Activated naive CD8-positive, alpha-beta T cell treated with anti-CD3 and anti-CD28 coated beads, Interleukin-2, amount 50 U/mL, for 24 hours (primary cell): ENCODE measurements around the gene RIGI.

Experiments used
- ATAC-seq: fragments of 150-1000 bp; cut with Tn5 transposase; one replicate; pipeline ENCODE4 v1.10.0; 2021
- DNase-seq: peaks from one replicate; pipeline ENCODE4 v3.0.0; 2021
- H3K27ac Mint-ChIP-seq: one replicate; pipeline ENCODE4 v1.8.0; 2021; ENCODE audit warnings: mild to moderate bottlenecking, mixed read lengths
- H3K27me3 Mint-ChIP-seq: one replicate; pipeline ENCODE4 v1.8.0; 2021; ENCODE audit warnings: mixed read lengths
- H3K36me3 Mint-ChIP-seq: one replicate; pipeline ENCODE4 v1.8.0; 2021; ENCODE audit warnings: low read depth, mixed read lengths
- H3K4me1 Mint-ChIP-seq: one replicate; pipeline ENCODE4 v1.8.0; 2021; ENCODE audit warnings: mixed read lengths
- H3K4me3 Mint-ChIP-seq: one replicate; pipeline ENCODE4 v1.8.0; 2021; ENCODE audit warnings: mild to moderate bottlenecking, moderate library complexity, mixed read lengths
- H3K9me3 Mint-ChIP-seq: one replicate; pipeline ENCODE4 v1.8.0; 2021; ENCODE audit warnings: mixed read lengths

The RIGI gene

DNA sequence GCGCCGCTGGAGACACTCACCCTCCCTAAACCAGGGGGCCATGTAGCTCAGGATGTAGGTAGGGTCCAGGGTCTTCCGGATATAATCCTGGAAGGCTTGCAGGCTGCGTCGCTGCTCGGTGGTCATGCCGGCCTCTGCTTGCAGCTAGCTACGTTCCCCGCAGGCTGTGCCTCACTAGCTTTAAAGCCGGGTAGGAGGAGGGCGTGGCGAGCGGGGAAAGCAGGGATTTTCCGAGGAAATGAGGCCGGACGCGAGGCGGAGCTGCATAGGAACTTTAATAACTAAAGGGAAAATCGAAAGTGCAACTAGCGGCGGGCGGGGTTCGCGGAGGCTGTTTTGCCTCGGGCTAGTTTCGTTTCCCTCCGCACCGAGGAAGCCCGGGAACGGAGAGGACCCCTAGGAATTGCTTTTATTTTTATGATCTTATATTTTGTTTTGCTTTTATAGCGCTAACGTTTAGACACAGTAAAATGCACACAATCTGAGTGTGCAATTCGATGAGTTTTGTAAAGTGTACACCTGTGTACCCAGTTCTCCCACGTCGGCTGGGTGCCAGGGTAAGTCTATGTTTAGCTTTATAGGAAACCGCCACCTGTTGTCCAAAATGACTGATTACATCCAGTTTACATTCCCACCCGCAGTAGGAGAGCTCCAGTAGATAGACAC, at the start of gene RIGI:
RIGI (minus strand) TSS at position 156 of the 666 bp plus-strand sequence; CDS start at position 126, 30 bp downstream.
- ATAC-seq = peak; percentile 80
- peaks cover 9% of the 10 kb centered on the region for H3K9me3 Mint-ChIP-seq
- H3K4me1 Mint-ChIP-seq = peaks cover 46% of the 10 kb centered on the region
- H3K27ac Mint-ChIP-seq = peak within 1 kb of the TSS; percentile 69
- peaks cover 18% of the 10 kb centered on the region for H3K36me3 Mint-ChIP-seq
- DNase-seq = peak; percentile 80
- H3K27me3 Mint-ChIP-seq = no peaks in the 10 kb centered on the region
- peak within 1 kb of the TSS; percentile 93 for H3K4me3 Mint-ChIP-seq

DNA sequence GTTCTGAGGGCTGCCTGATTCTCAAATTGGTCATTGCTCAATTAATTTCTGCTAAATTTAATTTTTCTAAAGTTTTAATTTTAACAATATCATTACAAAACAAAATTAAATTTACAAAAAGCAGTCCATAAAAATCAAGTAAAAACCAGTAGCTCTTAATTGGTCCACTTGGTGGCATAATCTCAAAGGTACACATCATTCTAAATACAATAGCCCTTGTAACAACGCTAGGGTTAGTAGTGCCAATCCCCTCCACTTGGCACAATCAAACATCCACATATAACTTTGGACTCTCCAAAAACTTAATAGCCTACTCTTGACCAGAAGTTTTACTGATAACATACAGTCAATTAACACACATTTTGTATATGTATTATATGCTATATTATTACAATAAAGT, 48.9 kb upstream of the RIGI start:
- Mint-ChIP-seq H3K4me1 (peaks cover 30% of the 10 kb centered on the region), H3K36me3 (peaks cover 5% of the 10 kb centered on the region), H3K4me3 (no peak overlapping the region), H3K9me3 (no peaks in the 10 kb centered on the region), H3K27me3 (peaks cover 4% of the 10 kb centered on the region), H3K27ac (no peak overlapping the region)
- ATAC-seq (no peak), DNase-seq (no peak)

DNA sequence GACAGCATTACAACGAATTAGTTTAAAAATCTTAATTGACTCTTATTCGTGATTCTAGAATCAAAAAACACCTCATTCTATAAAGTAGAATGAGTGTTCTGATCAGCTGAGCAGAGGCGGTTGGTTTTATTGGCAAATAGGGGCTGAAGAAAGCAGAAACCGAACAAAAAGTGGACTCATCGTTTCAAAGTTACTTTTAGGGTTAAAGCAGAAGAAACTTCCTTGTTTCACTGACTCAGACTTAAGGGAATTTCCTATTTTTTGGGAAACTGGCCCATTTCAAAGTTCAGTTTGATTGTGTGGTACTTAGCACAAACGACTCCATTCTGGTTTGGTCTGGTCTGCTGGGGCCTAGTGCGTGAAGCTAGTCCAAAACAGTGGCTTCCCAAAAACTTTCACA, 47.8 kb upstream of the RIGI start:
- peaks cover 30% of the 10 kb centered on the region for H3K4me1 Mint-ChIP-seq
- H3K36me3 Mint-ChIP-seq = peaks cover 9% of the 10 kb centered on the region
- H3K4me3 Mint-ChIP-seq = no peak overlapping the region
- DNase-seq = no peak
- peak overlapping the region; percentile 97 for H3K27ac Mint-ChIP-seq
- no peak for ATAC-seq
- H3K27me3 Mint-ChIP-seq = no peaks in the 10 kb centered on the region
- H3K9me3 Mint-ChIP-seq = no peaks in the 10 kb centered on the region

DNA sequence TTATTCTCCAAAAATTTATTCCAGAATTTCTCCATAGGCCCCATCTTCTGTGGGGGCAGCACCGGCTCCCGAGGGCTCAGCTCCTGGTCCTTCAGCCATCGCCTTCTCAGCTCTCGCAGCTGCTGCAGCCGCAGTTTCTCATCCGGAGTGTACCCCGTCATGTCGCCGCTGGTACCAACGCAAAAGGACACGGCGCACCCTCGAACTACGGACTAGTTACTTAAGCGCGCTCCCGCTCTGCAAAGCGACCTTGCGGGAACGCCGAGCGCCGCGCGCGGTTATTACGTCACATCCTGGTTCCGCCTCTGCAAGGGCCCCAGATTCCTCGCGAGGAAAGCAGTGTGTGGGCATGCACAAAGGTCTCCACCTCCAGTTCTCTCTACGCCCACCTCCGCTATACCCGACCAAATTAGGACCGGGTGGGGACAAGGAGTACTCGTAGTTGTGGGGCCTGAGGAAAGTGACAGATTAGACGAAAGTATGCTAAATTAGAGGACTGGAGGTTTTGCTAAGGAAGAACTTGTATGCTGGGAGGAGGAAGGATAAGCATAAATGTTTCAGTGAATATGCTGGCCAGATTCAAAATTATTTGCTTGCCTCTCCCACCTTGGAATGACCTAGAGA, 47.0 kb upstream of the RIGI start, which contains the start of gene NDUFB6:
NDUFB6 (minus strand) TSS at position 260 of the 624 bp plus-strand sequence; CDS start at position 161, 99 bp downstream.
- peak within 1 kb of the TSS; percentile 99 for H3K4me3 Mint-ChIP-seq
- DNase-seq = peak; percentile 97
- ATAC-seq = peak; percentile 84
- H3K36me3 Mint-ChIP-seq = peaks cover 13% of the 10 kb centered on the region
- peak within 1 kb of the TSS; percentile 97 for H3K27ac Mint-ChIP-seq
- no peaks in the 10 kb centered on the region for H3K9me3 Mint-ChIP-seq
- no peaks in the 10 kb centered on the region for H3K27me3 Mint-ChIP-seq
- H3K4me1 Mint-ChIP-seq = peaks cover 30% of the 10 kb centered on the region

DNA sequence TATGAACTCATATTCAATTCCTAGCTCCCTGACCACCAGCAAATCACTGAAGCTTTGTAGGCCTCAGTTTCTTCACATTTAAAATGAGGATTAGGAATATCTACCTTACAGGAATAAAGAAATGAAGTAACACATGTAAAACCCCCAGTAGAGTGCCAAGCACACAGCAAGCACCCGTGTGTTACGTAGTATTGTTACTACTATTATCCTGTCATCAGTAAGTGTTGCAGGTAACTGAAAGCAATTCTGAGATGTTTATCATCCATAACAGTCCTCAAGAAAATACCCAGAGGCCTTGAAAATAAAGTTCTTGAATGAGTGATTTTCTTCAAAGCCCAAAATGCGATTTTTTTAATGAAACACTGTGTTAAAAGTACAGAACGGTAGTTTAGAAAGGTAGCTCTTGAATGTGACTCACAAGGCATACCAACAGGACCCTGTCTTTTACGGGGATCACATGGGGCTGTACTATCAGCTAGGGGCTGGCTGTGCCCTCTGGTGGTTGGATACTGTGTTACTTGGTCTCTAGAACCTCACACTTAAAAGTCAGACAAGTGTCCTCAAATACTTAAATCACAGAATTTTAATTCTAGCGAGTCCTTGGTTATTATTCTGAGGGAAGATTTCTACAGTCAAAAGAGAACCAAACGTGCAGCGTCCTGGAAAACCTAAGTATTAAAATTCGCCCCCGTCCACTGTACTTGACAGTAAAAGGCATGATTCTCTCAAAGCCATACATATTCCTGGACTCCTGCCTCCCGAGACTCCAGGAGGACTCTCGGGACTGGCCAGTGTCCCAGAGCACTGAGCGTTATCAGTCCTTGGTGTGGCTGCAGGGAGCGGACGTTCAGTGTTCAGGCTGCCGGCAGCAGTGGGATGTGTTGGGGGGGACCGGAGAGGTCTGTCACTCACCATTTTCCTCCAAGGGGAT, 46.2 kb upstream of the RIGI start:
- no peaks in the 10 kb centered on the region for H3K27me3 Mint-ChIP-seq
- DNase-seq (peak; percentile 69), ATAC-seq (peak; percentile 95)
- no peaks in the 10 kb centered on the region for H3K9me3 Mint-ChIP-seq
- peak overlapping the region; percentile 97 for H3K27ac Mint-ChIP-seq
- peak overlapping the region; percentile 99 for H3K4me3 Mint-ChIP-seq
- H3K4me1 Mint-ChIP-seq = peaks cover 30% of the 10 kb centered on the region
- H3K36me3 Mint-ChIP-seq = peaks cover 17% of the 10 kb centered on the region

DNA sequence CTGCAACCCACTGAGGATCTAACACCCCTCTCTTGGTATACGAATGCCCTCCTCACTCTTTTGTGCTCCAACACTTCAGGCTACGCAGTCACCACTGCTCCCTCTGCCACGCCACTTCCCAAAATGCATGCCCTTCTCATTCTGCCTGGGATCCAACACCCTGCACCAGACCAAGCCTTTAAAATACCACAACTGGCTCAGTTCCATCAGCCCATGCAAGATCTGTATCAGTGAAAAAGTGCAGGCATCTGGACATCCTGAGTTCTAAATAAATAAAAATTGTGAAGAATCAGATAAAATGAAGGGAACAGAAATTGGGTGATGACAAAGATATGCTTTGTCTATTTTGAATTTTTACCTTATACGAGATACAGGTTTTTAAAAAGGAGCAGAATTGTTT, 44.3 kb upstream of the RIGI start:
- ATAC-seq (no peak), DNase-seq (no peak)
- peaks cover 34% of the 10 kb centered on the region for H3K4me1 Mint-ChIP-seq
- no peaks in the 10 kb centered on the region for H3K9me3 Mint-ChIP-seq
- H3K27me3 Mint-ChIP-seq = no peaks in the 10 kb centered on the region
- H3K36me3 Mint-ChIP-seq = peaks cover 29% of the 10 kb centered on the region
- no peak overlapping the region for H3K4me3 Mint-ChIP-seq
- H3K27ac Mint-ChIP-seq = no peak overlapping the region

DNA sequence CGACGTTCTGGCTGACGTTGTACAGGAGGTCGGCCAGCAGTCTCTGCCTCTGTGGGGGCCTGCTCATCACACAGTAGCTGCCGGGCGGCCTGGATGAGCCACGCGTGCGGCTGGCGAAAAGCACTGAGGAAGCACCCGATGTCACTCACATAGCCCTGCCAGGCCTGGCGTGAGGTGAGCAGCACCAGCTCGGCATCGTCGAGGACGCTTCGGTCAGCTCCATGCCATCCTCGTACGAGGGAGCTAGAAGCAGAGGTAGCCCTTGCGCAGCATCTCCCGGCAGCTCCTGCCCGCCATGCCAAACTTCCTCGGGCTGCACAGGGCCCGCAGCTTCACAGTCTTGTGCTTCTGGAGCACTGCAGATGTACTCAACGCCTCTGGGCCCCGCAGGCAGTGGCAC, 40.8 kb upstream of the RIGI start:
- H3K36me3 Mint-ChIP-seq = peaks cover 35% of the 10 kb centered on the region
- ATAC-seq (no peak), DNase-seq (no peak)
- H3K9me3 Mint-ChIP-seq = no peaks in the 10 kb centered on the region
- H3K4me1 Mint-ChIP-seq = peaks cover 18% of the 10 kb centered on the region
- no peaks in the 10 kb centered on the region for H3K27me3 Mint-ChIP-seq
- no peak overlapping the region for H3K4me3 Mint-ChIP-seq
- no peak overlapping the region for H3K27ac Mint-ChIP-seq

DNA sequence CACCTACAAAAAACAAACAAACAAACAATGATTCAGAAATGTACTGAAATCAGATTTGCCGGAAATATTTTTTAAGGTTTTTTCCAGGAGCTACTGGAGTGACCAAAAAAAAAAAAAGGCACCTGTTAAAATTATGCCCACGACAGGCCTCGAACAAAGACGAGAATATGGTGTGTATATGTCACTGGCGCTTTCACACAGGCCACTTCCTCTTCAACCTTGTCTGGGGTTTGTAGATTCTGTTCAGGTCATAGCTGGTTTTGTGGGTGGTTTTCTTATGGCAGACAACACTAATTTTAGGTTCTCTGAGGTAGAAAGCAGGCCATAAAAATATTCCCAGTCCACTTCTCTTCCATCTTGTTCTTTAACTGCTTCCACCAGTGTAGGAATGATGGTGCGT, 40.0 kb upstream of the RIGI start:
- no peak for ATAC-seq
- Mint-ChIP-seq H3K4me3 (no peak overlapping the region), H3K9me3 (no peaks in the 10 kb centered on the region), H3K36me3 (peaks cover 38% of the 10 kb centered on the region), H3K27me3 (no peaks in the 10 kb centered on the region), H3K4me1 (peaks cover 15% of the 10 kb centered on the region), H3K27ac (peak overlapping the region; percentile 29)
- DNase-seq = no peak

DNA sequence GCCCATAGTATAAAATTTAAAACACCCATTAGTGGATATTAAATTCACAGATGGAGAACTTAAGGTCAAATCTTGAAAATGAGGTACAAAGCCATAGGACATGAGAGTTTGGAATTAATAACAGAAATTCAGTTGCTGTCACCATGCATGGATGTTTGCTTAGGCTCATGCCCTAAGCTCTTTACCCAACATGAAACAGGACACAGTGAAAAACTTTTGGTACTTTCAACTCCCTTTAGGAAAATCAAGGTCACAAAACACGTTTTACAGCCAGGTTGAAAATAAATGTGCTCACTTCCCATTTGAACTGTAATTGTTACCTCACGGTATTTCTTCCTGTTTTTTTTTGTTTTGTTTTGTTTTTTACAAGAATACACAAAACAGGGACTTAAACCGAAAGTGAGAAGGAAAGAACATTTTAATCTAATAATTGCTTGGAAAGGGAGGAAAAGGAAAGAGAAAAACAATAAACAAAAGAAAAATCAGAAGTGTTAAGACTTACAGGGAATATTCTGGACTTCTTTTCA, 32.5 kb upstream of the RIGI start:
- DNase-seq = no peak
- H3K4me3 Mint-ChIP-seq = no peak overlapping the region
- peaks cover 18% of the 10 kb centered on the region for H3K36me3 Mint-ChIP-seq
- peak overlapping the region; percentile 34 for H3K27ac Mint-ChIP-seq
- no peak for ATAC-seq
- H3K9me3 Mint-ChIP-seq = no peaks in the 10 kb centered on the region
- H3K27me3 Mint-ChIP-seq = no peaks in the 10 kb centered on the region
- peaks cover 20% of the 10 kb centered on the region for H3K4me1 Mint-ChIP-seq

DNA sequence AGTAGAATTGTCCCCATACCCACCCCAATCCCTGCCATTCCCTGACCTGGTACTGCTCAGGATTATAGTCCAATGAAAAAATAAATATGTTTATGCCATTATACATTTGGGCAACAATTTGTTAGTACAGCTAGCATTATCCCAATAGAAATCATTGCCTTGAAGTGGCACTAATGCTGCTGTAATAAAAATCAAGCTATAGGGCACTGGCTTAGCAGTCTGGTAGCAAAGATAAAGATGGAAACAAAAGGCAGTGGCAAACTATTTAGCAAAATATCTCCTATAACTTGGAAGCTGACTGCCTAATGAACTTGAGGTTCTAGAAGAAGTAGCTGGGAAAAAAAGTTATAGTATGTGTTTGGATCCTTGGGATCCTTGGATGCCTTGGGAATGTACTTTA, 28.6 kb upstream of the RIGI start:
- peak overlapping the region; percentile 1 for H3K27ac Mint-ChIP-seq
- peaks cover 35% of the 10 kb centered on the region for H3K4me1 Mint-ChIP-seq

DNA sequence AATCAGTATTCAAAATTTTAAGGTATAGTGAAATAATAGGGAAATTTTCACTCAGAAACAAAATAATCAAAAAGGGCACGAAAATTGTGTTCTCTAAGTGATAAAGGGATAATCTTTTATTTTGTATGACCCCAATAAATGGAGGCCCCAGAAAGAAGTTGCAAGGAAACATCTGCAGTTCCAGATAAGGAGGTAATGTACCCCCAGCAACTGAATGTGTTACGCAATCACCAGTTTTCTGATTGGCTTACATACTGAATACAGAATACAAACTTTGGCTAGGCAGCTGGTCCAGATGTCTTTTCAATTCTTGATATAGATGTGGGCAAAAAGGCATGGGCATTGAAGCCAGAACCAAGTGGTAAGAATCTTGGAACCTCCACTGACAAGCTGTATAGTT, 28.1 kb upstream of the RIGI start:
- H3K27ac Mint-ChIP-seq = peak overlapping the region; percentile 31

More for the DNA sequence above, 28.6 kb upstream of the RIGI start:
- ATAC-seq (no peak), DNase-seq (no peak)
- H3K4me3 Mint-ChIP-seq = no peak overlapping the region
- H3K27me3 Mint-ChIP-seq = no peaks in the 10 kb centered on the region
- peaks cover 27% of the 10 kb centered on the region for H3K36me3 Mint-ChIP-seq
- no peaks in the 10 kb centered on the region for H3K9me3 Mint-ChIP-seq

DNA sequence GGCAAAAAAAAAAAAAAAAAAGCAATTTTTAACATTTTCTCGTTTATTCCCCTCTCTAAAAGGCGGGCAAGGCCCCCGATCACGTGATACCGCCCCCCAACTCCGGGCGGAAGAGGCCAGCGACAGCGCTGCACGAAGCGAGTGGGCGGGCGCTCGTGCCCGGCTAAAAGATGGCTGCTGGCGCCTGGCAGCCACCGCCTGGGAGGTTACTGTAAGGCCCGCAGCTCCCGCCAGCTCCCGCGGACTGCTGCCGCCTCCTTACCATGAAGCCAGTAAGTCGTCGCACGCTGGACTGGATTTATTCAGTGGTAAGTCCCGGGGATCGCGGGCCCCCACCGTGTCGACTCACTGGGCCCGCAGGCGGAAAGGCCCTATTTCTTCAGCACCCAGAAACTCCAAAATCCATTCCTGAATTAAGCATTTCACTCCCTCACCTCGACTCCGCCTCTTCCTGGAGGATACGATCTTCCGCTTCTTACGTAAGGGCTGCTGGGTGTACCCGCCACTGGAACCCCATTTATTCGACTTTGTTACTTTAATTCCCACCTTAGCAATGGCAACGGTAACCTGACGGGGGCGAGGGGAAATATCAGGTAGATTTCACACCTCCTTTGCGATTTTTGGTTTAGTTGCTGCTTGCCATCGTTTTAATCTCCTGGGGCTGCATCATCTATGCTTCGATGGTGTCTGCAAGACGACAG, 26.3 kb upstream of the RIGI start, which contains the start of the genes SMIM27 and TOPORS:
SMIM27 (plus strand) TSS at position 156 of the 701 bp plus-strand sequence; CDS start at position 264, 108 bp downstream.
TOPORS (minus strand) TSS at position 415 of the 701 bp plus-strand sequence; CDS start at position 265, 150 bp downstream.
- no peaks in the 10 kb centered on the region for H3K27me3 Mint-ChIP-seq
- peak; percentile 71 for ATAC-seq
- peak within 1 kb of the TSS; percentile 99 for H3K4me3 Mint-ChIP-seq
- H3K36me3 Mint-ChIP-seq = peaks cover 29% of the 10 kb centered on the region
- peaks cover 39% of the 10 kb centered on the region for H3K4me1 Mint-ChIP-seq
- no peaks in the 10 kb centered on the region for H3K9me3 Mint-ChIP-seq
- H3K27ac Mint-ChIP-seq = peak within 1 kb of the TSS; percentile 99
- DNase-seq = peak; percentile 90

More for the DNA sequence above, 28.1 kb upstream of the RIGI start:
- H3K4me3 Mint-ChIP-seq = no peak overlapping the region
- DNase-seq (no peak), ATAC-seq (no peak)
- peaks cover 35% of the 10 kb centered on the region for H3K4me1 Mint-ChIP-seq
- no peaks in the 10 kb centered on the region for H3K9me3 Mint-ChIP-seq
- no peaks in the 10 kb centered on the region for H3K27me3 Mint-ChIP-seq
- H3K36me3 Mint-ChIP-seq = peaks cover 30% of the 10 kb centered on the region

DNA sequence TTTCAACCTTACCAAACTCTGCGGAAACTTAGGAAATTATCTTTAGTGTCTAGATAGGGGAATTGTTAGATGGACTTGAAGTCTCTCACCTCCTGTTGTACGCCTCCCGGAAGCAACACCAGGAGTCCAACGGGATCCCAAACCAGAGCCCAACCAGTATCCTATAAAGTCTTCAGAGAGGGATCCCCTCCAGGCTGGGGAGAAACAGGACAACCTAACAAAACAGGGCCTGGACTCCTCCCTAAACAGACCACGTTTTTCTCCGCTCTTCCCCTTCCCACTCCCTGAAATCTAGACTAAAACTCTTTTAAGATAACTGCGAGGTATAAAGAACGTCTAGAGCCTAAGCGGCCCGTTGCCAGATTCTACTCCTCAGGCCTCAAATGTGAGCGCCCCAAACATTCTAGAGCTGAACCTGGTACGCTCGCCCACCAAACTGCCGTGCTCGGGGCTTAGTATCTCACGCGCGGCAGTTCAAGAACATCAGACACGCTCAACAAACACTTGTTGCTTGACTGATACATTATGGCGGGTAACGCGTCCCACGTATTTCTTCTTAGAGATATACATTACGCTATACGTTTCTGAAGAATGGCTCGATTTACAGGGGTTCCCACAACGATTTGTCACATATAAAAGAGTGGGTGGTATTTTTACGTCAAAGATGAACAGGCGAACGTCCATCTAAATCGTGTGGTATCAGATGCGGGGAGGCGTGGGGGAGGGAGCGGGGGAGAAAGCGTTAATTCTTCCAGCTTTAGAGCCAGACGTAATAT, 25.5 kb upstream of the RIGI start:
- ATAC-seq (peak; percentile 51), DNase-seq (peak; percentile 50)
- H3K36me3 Mint-ChIP-seq = peaks cover 28% of the 10 kb centered on the region
- peaks cover 41% of the 10 kb centered on the region for H3K4me1 Mint-ChIP-seq
- H3K27me3 Mint-ChIP-seq = no peaks in the 10 kb centered on the region
- no peaks in the 10 kb centered on the region for H3K9me3 Mint-ChIP-seq
- peak overlapping the region; percentile 99 for H3K4me3 Mint-ChIP-seq
- H3K27ac Mint-ChIP-seq = peak overlapping the region; percentile 99
